Panc1 (cell line): Measurements from ENCODE around the gene HSPB9. TPM values are rescaled to one million over a fixed set of nuclear protein-coding genes. Genes with fewer than 3 reads are reported as not detected.

Source experiments
- ATAC-seq: fragments of 200-7000 bp; cut with Tn5 transposase; 2 replicates; pipeline ENCODE4 v1.9.1; 2020; ENCODE audit warnings: mild to moderate bottlenecking, moderate library complexity
- BruUV-seq: library from RNA; stranded (reverse); fragments of 400-500 nt; replicated peaks from 2 replicates; lab custom pipeline; 2021; lab: Mats Ljungman, UMichigan
- CTCF ChIA-PET: fragments of 300-600 bp; sonication (Branson Sonifier 250); formaldehyde crosslinking; loops from one replicate; lab custom pipeline; 2022; ENCODE audit warnings: antibody characterized with exemption; lab: Charles Lee
- POLR2A ChIA-PET: fragments of 300-600 bp; sonication (Branson Sonifier 250); formaldehyde crosslinking; loops from one replicate; lab custom pipeline; 2022; ENCODE audit warnings: antibody characterized with exemption; lab: Charles Lee
- DNase-seq: peaks from one replicate; pipeline ENCODE4 v3.0.0-alpha.2; 2010; ENCODE audit warnings: low read depth, low spot score
- H3K27ac ChIP-seq: 2 replicates; pipeline ENCODE4 v1.5.1; 2011; ENCODE audit warnings: mild to moderate bottlenecking, low read length, inconsistent platforms
- H3K27me3 ChIP-seq: fragments of 200-500 bp; sonication (Bioruptor generic); 2 replicates; pipeline ENCODE4 v1.6.0; 2014; ENCODE audit warnings: low read length, inconsistent platforms; ENCODE audit not compliant: control insufficient read depth, insufficient read depth
- H3K36me3 ChIP-seq: fragments of 200-500 bp; sonication (Bioruptor generic); 2 replicates; pipeline ENCODE4 v1.5.1; 2014; ENCODE audit warnings: inconsistent platforms, mild to moderate bottlenecking, low read length, moderate library complexity; ENCODE audit not compliant: control insufficient read depth, insufficient read depth
- H3K4me1 ChIP-seq: 2 replicates; pipeline ENCODE4 v1.5.1; 2011; ENCODE audit warnings: inconsistent platforms, mild to moderate bottlenecking, low read length, moderate library complexity; ENCODE audit not compliant: control insufficient read depth, insufficient read depth
- H3K4me3 ChIP-seq, 2 experiments: 2 replicates each; pipeline ENCODE4 v1.5.1; 2011 to 2012; ENCODE audit warnings: low read depth in 2 of 2, low read length in 2 of 2, mild to moderate bottlenecking in 2 of 2, inconsistent platforms in 1 of 2, moderate library complexity in 1 of 2
- H3K9me3 ChIP-seq: fragments of 200-500 bp; sonication (Bioruptor generic); 2 replicates; pipeline ENCODE4 v1.5.1; 2014; ENCODE audit warnings: low read depth, mild to moderate bottlenecking, inconsistent platforms, low read length, moderate library complexity; ENCODE audit not compliant: control insufficient read depth, insufficient read depth
- POLR2AphosphoS5 ChIP-seq: IDR thresholded peaks from 2 replicates; pipeline ENCODE4 v1.6.1; 2012; ENCODE audit warnings: mild to moderate bottlenecking, low read depth, low read length, moderate library complexity
- REST ChIP-seq, 2 experiments: IDR thresholded peaks; 2 replicates each; pipeline ENCODE4 v1.6.1; 2011 to 2012; ENCODE audit warnings: low read depth in 2 of 2, control low read depth in 1 of 2, low read length in 1 of 2, mild to moderate bottlenecking in 1 of 2, moderate library complexity in 1 of 2; ENCODE audit not compliant: insufficient read depth in 1 of 2
- SIN3A ChIP-seq: IDR thresholded peaks from 2 replicates; pipeline ENCODE4 v1.6.1; 2012; ENCODE audit warnings: low read depth, mild to moderate bottlenecking, low read length, moderate library complexity, borderline replicate concordance; ENCODE audit not compliant: insufficient read depth
- TCF7L2 ChIP-seq: IDR thresholded peaks from 2 replicates; pipeline ENCODE4 v1.6.1; 2011; ENCODE audit warnings: mild to moderate bottlenecking, low read depth, low read length, inconsistent platforms
- in situ Hi-C: cut with HindIII; loops from 2 replicates; pipeline ENCODE4 v1.10.0; 2016; ENCODE audit warnings: low sequenced_read_pairs, low pct_unique_long_range_greater_than_20kb
- intact Hi-C: fragments of 100-400 bp; cut with micrococcal nuclease; formaldehyde crosslinking; loops from one replicate; pipeline ENCODE4 v1.10.0; 2022; ENCODE audit not compliant: unreplicated experiment
- total RNA-seq: library from RNA; stranded (reverse); gene quantifications from one replicate; pipeline ENCODE4 v1.2.1, GENCODE V29; 2021; ENCODE audit not compliant: unreplicated experiment
- TF ChIP-seq, protein P1 (sequence below): fragments of 450-650 bp; IDR thresholded peaks from 2 replicates; pipeline ENCODE4 v1.5.1; 2017; ENCODE audit warnings: mild to moderate bottlenecking

Gene HSPB9
- total RNA-seq, 1 experiment from 2014 or later, result not detected

DNA sequence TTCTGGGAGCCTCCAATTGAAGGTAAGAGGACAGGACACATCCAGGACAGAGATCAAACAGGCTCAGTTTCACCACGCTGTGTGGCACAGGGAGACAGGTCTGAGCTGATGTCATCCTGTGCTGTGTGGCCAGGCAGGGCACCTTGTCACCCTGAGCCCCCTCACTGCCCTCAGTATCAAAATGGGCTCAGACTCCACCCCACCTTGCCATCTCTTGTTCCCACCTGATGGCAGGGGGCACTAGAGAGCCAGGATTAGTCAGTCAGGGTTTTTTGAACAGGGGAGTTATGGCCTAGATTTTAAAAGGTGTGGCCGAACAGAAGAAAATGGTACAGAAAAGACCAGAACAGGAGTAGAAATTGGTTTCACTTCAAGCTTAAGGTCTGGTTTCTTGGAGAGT is 4.1 kb upstream of the HSPB9 start:
- Histone ChIP-seq H3K4me1 (peaks cover 7% of the 10 kb centered on the region; the same call in 1 of the 2 replicates), H3K27ac (no peak overlapping the region), H3K27me3 (no peaks in the 10 kb centered on the region), H3K9me3 (no peaks in the 10 kb centered on the region), H3K4me3 (no peak overlapping the region), H3K36me3 (no peaks in the 10 kb centered on the region)
- in situ Hi-C loops (no loop called here), intact Hi-C loops (no loop called here)
- ATAC-seq (no peak), DNase-seq (no peak)
- ChIA-PET POLR2A (no interaction called here), CTCF (interaction anchor here (0.7 kb wide), 1 partner anchor 152 kb away, joined by 3 read pairs; no protein-coding TSS in a partner anchor)
- TF ChIP-seq POLR2AphosphoS5 (no peak), SIN3A (no peak), REST (IDR thresholded peaks at IDR 0.05; ENCODE audit: insufficient read depth in 1 of 2, low read depth in 2 of 2, low read length in 1 of 2) (no peak), TCF7L2 (no peak)
- TF ChIP-seq, protein P1, sequence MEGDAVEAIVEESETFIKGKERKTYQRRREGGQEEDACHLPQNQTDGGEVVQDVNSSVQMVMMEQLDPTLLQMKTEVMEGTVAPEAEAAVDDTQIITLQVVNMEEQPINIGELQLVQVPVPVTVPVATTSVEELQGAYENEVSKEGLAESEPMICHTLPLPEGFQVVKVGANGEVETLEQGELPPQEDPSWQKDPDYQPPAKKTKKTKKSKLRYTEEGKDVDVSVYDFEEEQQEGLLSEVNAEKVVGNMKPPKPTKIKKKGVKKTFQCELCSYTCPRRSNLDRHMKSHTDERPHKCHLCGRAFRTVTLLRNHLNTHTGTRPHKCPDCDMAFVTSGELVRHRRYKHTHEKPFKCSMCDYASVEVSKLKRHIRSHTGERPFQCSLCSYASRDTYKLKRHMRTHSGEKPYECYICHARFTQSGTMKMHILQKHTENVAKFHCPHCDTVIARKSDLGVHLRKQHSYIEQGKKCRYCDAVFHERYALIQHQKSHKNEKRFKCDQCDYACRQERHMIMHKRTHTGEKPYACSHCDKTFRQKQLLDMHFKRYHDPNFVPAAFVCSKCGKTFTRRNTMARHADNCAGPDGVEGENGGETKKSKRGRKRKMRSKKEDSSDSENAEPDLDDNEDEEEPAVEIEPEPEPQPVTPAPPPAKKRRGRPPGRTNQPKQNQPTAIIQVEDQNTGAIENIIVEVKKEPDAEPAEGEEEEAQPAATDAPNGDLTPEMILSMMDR, result peak; percentile 65
- BruUV-seq, result no TSS peak

- in situ Hi-C loops (no loop called here), intact Hi-C loops (no loop called here)
- CTCF ChIA-PET, result interaction anchor here (0.6 kb wide), 1 partner anchor 9 kb away, joined by 3 read pairs; no protein-coding TSS in a partner anchor
- POLR2A ChIA-PET, result no interaction called here
- Histone ChIP-seq H3K27ac (no peak overlapping the region), H3K4me1 (peaks cover 7% of the 10 kb centered on the region; the same call in 1 of the 2 replicates), H3K9me3 (no peaks in the 10 kb centered on the region), H3K27me3 (no peaks in the 10 kb centered on the region), H3K4me3 (no peak overlapping the region), H3K36me3 (no peaks in the 10 kb centered on the region)
- TF ChIP-seq SIN3A (no peak), POLR2AphosphoS5 (no peak), REST (IDR thresholded peaks at IDR 0.05; ENCODE audit: insufficient read depth in 1 of 2, low read depth in 2 of 2, low read length in 1 of 2) (no peak), TCF7L2 (no peak)
- TF ChIP-seq, protein P1, result no peak
- DNase-seq (no peak), ATAC-seq (no peak)
- BruUV-seq, result no TSS peak
Observed at GRCh38 chr17:42119301-42119700, 3.3 kb upstream of the HSPB9 start.
